ENCODE data around the gene PGRMC2. TPM values are rescaled to one million over a fixed set of nuclear protein-coding genes. Genes with fewer than 3 reads are reported as not detected.

PGRMC2 gene
- polyA plus RNA-seq, 1 experiment, result 15.9 TPM

GRCh38 chr4:128234836-128235235 lies 52.8 kb downstream of the PGRMC2 start:
- no peak for DNase-seq (ENCODE audit: low read depth)
- ChIA-PET POLR2A (no interaction called here), CTCF (no interaction called here)
- no peaks in the 10 kb centered on the region for H3K27me3 ChIP-seq (ENCODE audit: control insufficient read depth, insufficient read depth, low read length)
- TF ChIP-seq, protein P1, sequence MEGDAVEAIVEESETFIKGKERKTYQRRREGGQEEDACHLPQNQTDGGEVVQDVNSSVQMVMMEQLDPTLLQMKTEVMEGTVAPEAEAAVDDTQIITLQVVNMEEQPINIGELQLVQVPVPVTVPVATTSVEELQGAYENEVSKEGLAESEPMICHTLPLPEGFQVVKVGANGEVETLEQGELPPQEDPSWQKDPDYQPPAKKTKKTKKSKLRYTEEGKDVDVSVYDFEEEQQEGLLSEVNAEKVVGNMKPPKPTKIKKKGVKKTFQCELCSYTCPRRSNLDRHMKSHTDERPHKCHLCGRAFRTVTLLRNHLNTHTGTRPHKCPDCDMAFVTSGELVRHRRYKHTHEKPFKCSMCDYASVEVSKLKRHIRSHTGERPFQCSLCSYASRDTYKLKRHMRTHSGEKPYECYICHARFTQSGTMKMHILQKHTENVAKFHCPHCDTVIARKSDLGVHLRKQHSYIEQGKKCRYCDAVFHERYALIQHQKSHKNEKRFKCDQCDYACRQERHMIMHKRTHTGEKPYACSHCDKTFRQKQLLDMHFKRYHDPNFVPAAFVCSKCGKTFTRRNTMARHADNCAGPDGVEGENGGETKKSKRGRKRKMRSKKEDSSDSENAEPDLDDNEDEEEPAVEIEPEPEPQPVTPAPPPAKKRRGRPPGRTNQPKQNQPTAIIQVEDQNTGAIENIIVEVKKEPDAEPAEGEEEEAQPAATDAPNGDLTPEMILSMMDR (IDR thresholded peaks at IDR 0.05; ENCODE audit: insufficient read depth, low read depth, low read length), result no peak
- H3K4me3 ChIP-seq (ENCODE audit: low read depth, low read length), result no peak overlapping the region
- no peaks in the 10 kb centered on the region for H3K36me3 ChIP-seq (ENCODE audit: control insufficient read depth, insufficient read depth, low read length)

- no peak for DNase-seq (ENCODE audit: low read depth)
- ChIA-PET POLR2A (no interaction called here), CTCF (no interaction called here)
- no peaks in the 10 kb centered on the region for H3K36me3 ChIP-seq (ENCODE audit: control insufficient read depth, insufficient read depth, low read length)
- no peak overlapping the region for H3K4me3 ChIP-seq (ENCODE audit: low read depth, low read length)
- TF ChIP-seq, protein P1 (IDR thresholded peaks at IDR 0.05; ENCODE audit: insufficient read depth, low read depth, low read length), result no peak
- H3K27me3 ChIP-seq (ENCODE audit: control insufficient read depth, insufficient read depth, low read length), result no peaks in the 10 kb centered on the region
These were observed 54.9 kb downstream of the PGRMC2 start for GRCh38 chr4:128232719-128233118.

- no peak for DNase-seq (ENCODE audit: low read depth)
- POLR2A ChIA-PET, result interaction anchor here (0.6 to 0.7 kb wide), 2 partner anchors 324 to 522 kb away, joined by 3 to 5 read pairs; no protein-coding TSS in a partner anchor
These were observed 58.5 kb downstream of the PGRMC2 start for GRCh38 chr4:128228845-128229795.

DNA sequence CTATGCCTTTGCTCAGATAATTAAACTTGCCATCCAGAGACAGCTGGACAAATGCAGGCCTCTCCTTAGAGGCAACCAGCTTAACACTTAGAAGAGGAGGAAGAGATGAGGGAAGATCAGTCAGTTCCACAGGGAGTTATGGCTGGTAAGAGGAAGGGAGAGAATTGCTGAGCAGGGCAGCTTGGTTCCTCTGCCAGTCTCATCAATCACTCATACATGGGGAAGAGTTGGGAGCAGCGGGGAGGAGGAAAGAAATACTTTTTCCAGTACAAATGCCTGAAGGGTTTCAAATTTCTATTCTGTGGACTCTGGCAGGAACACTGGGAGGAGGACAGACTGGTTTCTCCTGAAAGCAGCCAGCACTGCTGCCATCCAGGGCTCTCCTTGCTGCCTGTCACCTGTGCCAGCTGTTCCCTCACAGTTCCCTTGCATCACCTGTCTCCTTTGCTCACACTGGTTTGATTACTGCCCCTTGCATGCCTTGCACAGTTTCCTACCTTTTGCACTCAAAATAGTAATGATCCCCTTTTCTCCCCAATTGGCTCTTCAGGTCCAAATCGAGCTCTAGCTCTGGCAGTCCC lies 59.5 kb downstream of the PGRMC2 start:
- Histone ChIP-seq H3K36me3 (ENCODE audit: control insufficient read depth, insufficient read depth, low read length) (no peaks in the 10 kb centered on the region), H3K27me3 (ENCODE audit: control insufficient read depth, insufficient read depth, low read length) (no peaks in the 10 kb centered on the region), H3K4me3 (ENCODE audit: low read depth, low read length) (no peak overlapping the region)
- TF ChIP-seq, protein P1 (IDR thresholded peaks at IDR 0.05; ENCODE audit: insufficient read depth, low read depth, low read length), result no peak
- no peak for DNase-seq (ENCODE audit: low read depth)
- CTCF ChIA-PET, result no interaction called here
- POLR2A ChIA-PET, result interaction anchor here (0.6 kb wide), 2 partner anchors 131 to 325 kb away, joined by 3 to 4 read pairs; no protein-coding TSS in a partner anchor

More at GRCh38 chr4:128228845-128229795, 58.5 kb downstream of the PGRMC2 start:
- TF ChIP-seq, protein P1 (IDR thresholded peaks at IDR 0.05; ENCODE audit: insufficient read depth, low read depth, low read length), result no peak
- CTCF ChIA-PET, result interaction anchor here (1.6 to 1.8 kb wide), 2 partner anchors 37 to 43 kb away, joined by 3 to 4 read pairs; no protein-coding TSS in a partner anchor
- Histone ChIP-seq H3K27me3 (ENCODE audit: control insufficient read depth, insufficient read depth, low read length) (no peaks in the 10 kb centered on the region), H3K4me3 (ENCODE audit: low read depth, low read length) (no peak overlapping the region), H3K36me3 (ENCODE audit: control insufficient read depth, insufficient read depth, low read length) (no peaks in the 10 kb centered on the region)

DNA sequence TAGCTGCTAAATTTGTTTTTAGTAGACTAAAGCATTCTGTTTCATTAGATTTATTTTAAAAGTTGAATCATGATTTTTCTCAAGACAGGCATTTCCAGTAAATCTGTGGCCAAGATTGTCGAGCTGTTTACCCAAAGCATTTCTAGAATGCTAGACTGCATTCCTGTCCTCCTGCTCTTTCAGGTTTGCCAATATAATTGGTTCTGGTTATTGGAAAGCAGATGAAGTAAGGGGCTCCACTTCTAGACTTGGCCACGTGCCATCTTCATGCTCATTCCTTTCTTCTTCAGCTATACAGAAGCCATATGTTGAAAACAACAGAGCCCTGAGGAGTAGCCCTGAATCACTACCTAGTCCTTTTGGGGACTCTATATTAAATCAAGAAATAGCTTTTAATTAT lies 62.5 kb downstream of the PGRMC2 start:
- TF ChIP-seq, protein P1 (IDR thresholded peaks at IDR 0.05; ENCODE audit: insufficient read depth, low read depth, low read length), result no peak
- no peaks in the 10 kb centered on the region for H3K27me3 ChIP-seq (ENCODE audit: control insufficient read depth, insufficient read depth, low read length)
- H3K36me3 ChIP-seq (ENCODE audit: control insufficient read depth, insufficient read depth, low read length), result no peaks in the 10 kb centered on the region
- DNase-seq (ENCODE audit: low read depth), result no peak
- H3K4me3 ChIP-seq (ENCODE audit: low read depth, low read length), result no peak overlapping the region
- POLR2A ChIA-PET, result interaction anchor here (0.6 to 1.0 kb wide), 2 partner anchors 16 to 311 kb away, joined by 4 to 5 read pairs; no protein-coding TSS in a partner anchor
- CTCF ChIA-PET, result interaction anchor here (1.3 to 1.5 kb wide), 2 partner anchors 12 to 15 kb away, joined by 4 read pairs; no protein-coding TSS in a partner anchor
